ENCODE measurements around the gene EIPR1. TPM values are rescaled to one million over a fixed set of nuclear protein-coding genes. Genes with fewer than 3 reads are reported as not detected.
A peak's percentile ranks its signal among the peaks of the same experiment; 100 is the strongest.

EIPR1 gene
- total RNA-seq, result 30.3 TPM

GRCh38 chr2:3377612-3378432 lies at the start of gene EIPR1:
Gene EIPR1, minus strand, starts transcription at chr2:3377818. Its CDS starts 129 bp downstream, at chr2:3377689.
- DNase-seq, result peak; percentile 95

GRCh38 chr2:3427272-3427671 lies 49.7 kb upstream of the EIPR1 start:
- DNase-seq, result no peak

- DNase-seq, result no peak
These were observed 49.0 kb upstream of the EIPR1 start for GRCh38 chr2:3426615-3427014.

GRCh38 chr2:3424171-3424795 lies 46.7 kb upstream of the EIPR1 start:
- no peak for DNase-seq

GRCh38 chr2:3423492-3424170 lies 46.0 kb upstream of the EIPR1 start:
- DNase-seq, result no peak

GRCh38 chr2:3422161-3422779 lies 44.7 kb upstream of the EIPR1 start:
- DNase-seq, result no peak

- no peak for DNase-seq
These were observed 44.0 kb upstream of the EIPR1 start for GRCh38 chr2:3421580-3421979.

- DNase-seq, result no peak
These were observed 43.3 kb upstream of the EIPR1 start for GRCh38 chr2:3420769-3421397.

GRCh38 chr2:3420076-3420768 lies 42.6 kb upstream of the EIPR1 start:
- DNase-seq, result no peak

- DNase-seq, result no peak
These were observed 41.3 kb upstream of the EIPR1 start for GRCh38 chr2:3418766-3419404.

- DNase-seq, result no peak
These were observed 36.7 kb upstream of the EIPR1 start for GRCh38 chr2:3414133-3414860.

- no peak for DNase-seq
These were observed 36.1 kb upstream of the EIPR1 start for GRCh38 chr2:3413697-3414096.

GRCh38 chr2:3411103-3411502 lies 33.5 kb upstream of the EIPR1 start:
- no peak for DNase-seq

- DNase-seq, result no peak
These were observed 32.1 kb upstream of the EIPR1 start for GRCh38 chr2:3409627-3410170.

GRCh38 chr2:3408781-3409180 lies 31.2 kb upstream of the EIPR1 start:
- no peak for DNase-seq

GRCh38 chr2:3406501-3406900 lies 28.9 kb upstream of the EIPR1 start:
- DNase-seq, result no peak

GRCh38 chr2:3405876-3406275 lies 28.3 kb upstream of the EIPR1 start:
- no peak for DNase-seq

GRCh38 chr2:3405307-3405706 lies 27.7 kb upstream of the EIPR1 start:
- DNase-seq, result no peak

GRCh38 chr2:3404349-3404894 lies 26.8 kb upstream of the EIPR1 start:
- no peak for DNase-seq
